ENCODE results near the gene ACOT8. TPM values are rescaled to one million over a fixed set of nuclear protein-coding genes. Genes with fewer than 3 reads are reported as not detected.

Gene ACOT8
- total and polyA plus RNA-seq, 2 donors (not counting 1 experiment from before 2014, with no cell fraction given), result 32.4 to 64.7 TPM

DNA sequence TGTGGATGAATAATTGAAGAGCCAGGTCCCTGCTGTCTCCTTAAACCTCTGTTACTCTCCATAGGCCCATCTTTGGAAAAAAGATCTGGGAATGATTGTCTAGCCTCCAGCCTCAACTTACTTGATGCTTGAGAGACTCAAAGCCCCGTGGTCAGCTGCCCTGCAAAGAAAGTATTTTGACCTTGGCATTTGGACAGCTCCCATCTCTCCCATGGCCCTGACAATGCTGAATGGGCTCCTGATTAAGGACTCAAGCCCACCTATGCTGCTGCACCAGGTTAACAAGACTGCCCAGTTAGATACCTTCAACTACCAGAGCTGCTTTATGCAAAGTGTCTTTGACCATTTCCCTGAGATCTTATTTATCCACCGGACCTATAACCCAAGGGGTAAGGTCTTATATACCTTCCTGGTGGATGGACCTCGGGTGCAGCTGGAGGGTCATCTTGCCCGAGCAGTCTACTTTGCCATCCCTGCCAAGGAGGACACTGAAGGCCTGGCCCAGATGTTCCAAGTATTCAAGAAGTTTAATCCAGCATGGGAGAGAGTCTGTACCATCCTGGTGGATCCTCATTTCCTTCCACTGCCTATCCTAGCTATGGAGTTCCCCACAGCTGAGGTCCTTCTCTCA, 25.4 kb upstream of the ACOT8 start:
- Histone ChIP-seq H2AFZ (ENCODE audit: insufficient read depth, low read depth, low read length, poor library complexity, severe bottlenecking) (no peak overlapping the region), H3K27ac (ENCODE audit: low read length in 2 of 2) (no peak overlapping the region), H3K9ac (ENCODE audit: low read length) (no peak overlapping the region), H3K9me3 (ENCODE audit: control extremely low read depth in 1 of 3, control insufficient read depth in 2 of 3, insufficient read depth in 1 of 3, low read length in 2 of 3) (no peaks in the 10 kb centered on the region), H4K20me1 (ENCODE audit: control insufficient read depth, insufficient read depth, low read length, poor library complexity, severe bottlenecking) (no peaks in the 10 kb centered on the region), H3K4me3 (ENCODE audit: control extremely low read depth in 1 of 5, extremely low read depth in 1 of 5, insufficient read depth in 1 of 5, low read depth in 2 of 5, low read length in 4 of 5) (no peak overlapping the region), H3K27me3 (replicated peaks in 1 of 4; ENCODE audit: control extremely low read depth in 1 of 4, control insufficient read depth in 3 of 4, insufficient read depth in 4 of 4, low read length in 3 of 4) (no peaks in the 10 kb centered on the region), H3K4me2 (replicated peaks; ENCODE audit: low read depth, low read length, poor library complexity, severe bottlenecking) (no peak overlapping the region), H3K79me2 (ENCODE audit: control insufficient read depth, insufficient read depth, low read length) (peaks cover 36% of the 10 kb centered on the region), H3K36me3 (replicated peaks in 1 of 2; ENCODE audit: control extremely low read depth in 1 of 2, control insufficient read depth in 1 of 2, extremely low read depth in 1 of 2, insufficient read depth in 2 of 2, low read length in 1 of 2) (peaks cover 0 to 47% of the 10 kb centered on the region in 2 experiments), H3K4me1 (ENCODE audit: control insufficient read depth in 2 of 2, insufficient read depth in 2 of 2, low read length in 2 of 2) (peaks cover 3 to 19% of the 10 kb centered on the region in 2 donors)
- intact Hi-C loops (cut with micrococcal nuclease), result no loop called here
- no peak for TF ChIP-seq EZH2 (IDR thresholded peaks at IDR 0.05; ENCODE audit: borderline replicate concordance, insufficient read depth, low read depth, low read length, poor library complexity, severe bottlenecking)
- TF ChIP-seq, protein P1, sequence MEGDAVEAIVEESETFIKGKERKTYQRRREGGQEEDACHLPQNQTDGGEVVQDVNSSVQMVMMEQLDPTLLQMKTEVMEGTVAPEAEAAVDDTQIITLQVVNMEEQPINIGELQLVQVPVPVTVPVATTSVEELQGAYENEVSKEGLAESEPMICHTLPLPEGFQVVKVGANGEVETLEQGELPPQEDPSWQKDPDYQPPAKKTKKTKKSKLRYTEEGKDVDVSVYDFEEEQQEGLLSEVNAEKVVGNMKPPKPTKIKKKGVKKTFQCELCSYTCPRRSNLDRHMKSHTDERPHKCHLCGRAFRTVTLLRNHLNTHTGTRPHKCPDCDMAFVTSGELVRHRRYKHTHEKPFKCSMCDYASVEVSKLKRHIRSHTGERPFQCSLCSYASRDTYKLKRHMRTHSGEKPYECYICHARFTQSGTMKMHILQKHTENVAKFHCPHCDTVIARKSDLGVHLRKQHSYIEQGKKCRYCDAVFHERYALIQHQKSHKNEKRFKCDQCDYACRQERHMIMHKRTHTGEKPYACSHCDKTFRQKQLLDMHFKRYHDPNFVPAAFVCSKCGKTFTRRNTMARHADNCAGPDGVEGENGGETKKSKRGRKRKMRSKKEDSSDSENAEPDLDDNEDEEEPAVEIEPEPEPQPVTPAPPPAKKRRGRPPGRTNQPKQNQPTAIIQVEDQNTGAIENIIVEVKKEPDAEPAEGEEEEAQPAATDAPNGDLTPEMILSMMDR (IDR thresholded peaks at IDR 0.05), result no peak
- H3K4me3 Mint-ChIP-seq, result peak overlapping the region; percentile 73
- ChIA-PET POLR2A (interaction anchor here (1.1 to 3.6 kb wide), 3 partner anchors 10 to 51 kb away, joined by 3 to 19 read pairs (median 4); partner anchors contain the start of gene PCIF1), CTCF (interaction anchor here (1.5 to 2.5 kb wide), 2 partner anchors 8 to 41 kb away, joined by 4 to 11 read pairs; partner anchors contain the start of gene NEURL2)
- H3K27me3 Mint-ChIP-seq, result no peaks in the 10 kb centered on the region
- H3K27ac Mint-ChIP-seq, result peak overlapping the region; percentile 65
- WGBS (ENCODE audit: insufficient coverage), result 96% methylated on average over 4 of the region's 4 CpGs
- ATAC-seq (ENCODE audit: low read depth) (no peak), DNase-seq (peak; percentile 4)
- H3K9me3 Mint-ChIP-seq (ENCODE audit: insufficient read depth), result no peaks in the 10 kb centered on the region
- H3K4me1 Mint-ChIP-seq, result peaks cover 33% of the 10 kb centered on the region

All from B cell (primary cell).